K562 (cell line): Measurements from ENCODE around the gene RPS19BP1. TPM values are rescaled to one million over a fixed set of nuclear protein-coding genes. Genes with fewer than 3 reads are reported as not detected.

Experiments
- CREB1 ChIP-seq, 2 experiments: sonication (generic) in 1 of 2; formaldehyde crosslinking in 1 of 2; IDR thresholded peaks; 2 replicates each; pipeline versions ENCODE4 v1.6.1 to v1.8.0; 2012 to 2022; ENCODE audit warnings: inconsistent platforms in 1 of 2, mild to moderate bottlenecking in 1 of 2, missing genetic modification reagents in 1 of 2, moderate library complexity in 1 of 2
- E2F4 ChIP-seq: sonication (generic); formaldehyde crosslinking; IDR thresholded peaks from 2 replicates; pipeline ENCODE4 v1.8.0; 2022; ENCODE audit warnings: mild to moderate bottlenecking, low read depth, missing genetic modification reagents
- EZH2 ChIP-seq: IDR thresholded peaks from 2 replicates; pipeline ENCODE4 v1.6.1; 2012; ENCODE audit warnings: low read depth, mild to moderate bottlenecking, inconsistent platforms, low read length, borderline replicate concordance
- HNRNPH1 ChIP-seq: fragments of 200-400 bp; formaldehyde crosslinking; optimal IDR thresholded peaks from 2 replicates; pipeline ENCODE3; 2017; ENCODE audit warnings: low read depth, mild to moderate bottlenecking, low read length, moderate library complexity
- ILF3 ChIP-seq: fragments of 450-650 bp; IDR thresholded peaks from 2 replicates; pipeline ENCODE4 v1.6.1; 2018; ENCODE audit warnings: antibody characterized with exemption, mild to moderate bottlenecking, moderate library complexity, borderline replicate concordance
- RERE ChIP-seq: sonication (generic); formaldehyde crosslinking; IDR thresholded peaks from 2 replicates; pipeline ENCODE4 v1.8.0; 2023; ENCODE audit warnings: missing genetic modification reagents, mild to moderate bottlenecking, borderline replicate concordance
- SOX6 ChIP-seq: fragments of 450-650 bp; IDR thresholded peaks from 2 replicates; pipeline ENCODE4 v1.6.1; 2014; ENCODE audit warnings: mild to moderate bottlenecking
- ZNF143 ChIP-seq: sonication (generic); formaldehyde crosslinking; IDR thresholded peaks from 2 replicates; pipeline ENCODE4 v1.9.0; 2022; ENCODE audit warnings: mild to moderate bottlenecking, missing genetic modification reagents
- ZNF717 ChIP-seq: fragments of 250-450 bp; sonication (Bioruptor Pico); IDR thresholded peaks from 2 replicates; pipeline ENCODE4 v1.5.0; 2021
- polyA plus RNA-seq, 8 experiments: library from polyadenylated mRNA; depleted of rRNA in 4 of 8; stranded (reverse) in 5 of 8; unstranded in 3 of 8; fragments of >200 nt; fragmentation: Nextera tagmentation in 2 of 8; fragmentation: Illumina TruSeq in 1 of 8; extraction: Ambion mirVana in 2 of 8; extraction: Trizol in 1 of 8; gene quantifications; 2 replicates each; pipeline versions ENCODE4 v1.2.1 to v1.2.3, GENCODE V29; 2011 to 2014; ENCODE audit warnings: inconsistent platforms in 1 of 8, missing spikeins in 1 of 8
- total RNA-seq, 7 experiments: library from RNA; depleted of rRNA in 6 of 7; stranded (reverse); fragments of >200 nt in 6 of 7; fragmentation: Illumina TruSeq in 2 of 7; extraction: Trizol in 2 of 7; gene quantifications; 2 replicates each; pipeline versions ENCODE4 v1.2.1 to v1.2.3, GENCODE V29; 2011 to 2021; ENCODE audit warnings: low replicate concordance in 1 of 7
- TF ChIP-seq, protein P1 (sequence below): sonication (generic); formaldehyde crosslinking; IDR thresholded peaks from 2 replicates; pipeline ENCODE4 v1.8.0; 2022; ENCODE audit warnings: missing genetic modification reagents, mild to moderate bottlenecking, borderline replicate concordance
- TF ChIP-seq, protein P2 (sequence below): sonication (generic); formaldehyde crosslinking; IDR thresholded peaks from 2 replicates; pipeline ENCODE4 v1.8.1; 2023; ENCODE audit warnings: mild to moderate bottlenecking, missing genetic modification reagents
- TF ChIP-seq, protein P3 (sequence below): sonication (generic); formaldehyde crosslinking; IDR thresholded peaks from 2 replicates; pipeline ENCODE4 v1.8.0; 2023; ENCODE audit warnings: mild to moderate bottlenecking, missing genetic modification reagents

Gene RPS19BP1
- total and polyA plus RNA-seq, 9 of the 15 experiments (the other 6 are each of a cell fraction or from before 2014, with no cell fraction given) = 3.0 to 223 (median 84.3) TPM

- TF ChIP-seq, protein P1, sequence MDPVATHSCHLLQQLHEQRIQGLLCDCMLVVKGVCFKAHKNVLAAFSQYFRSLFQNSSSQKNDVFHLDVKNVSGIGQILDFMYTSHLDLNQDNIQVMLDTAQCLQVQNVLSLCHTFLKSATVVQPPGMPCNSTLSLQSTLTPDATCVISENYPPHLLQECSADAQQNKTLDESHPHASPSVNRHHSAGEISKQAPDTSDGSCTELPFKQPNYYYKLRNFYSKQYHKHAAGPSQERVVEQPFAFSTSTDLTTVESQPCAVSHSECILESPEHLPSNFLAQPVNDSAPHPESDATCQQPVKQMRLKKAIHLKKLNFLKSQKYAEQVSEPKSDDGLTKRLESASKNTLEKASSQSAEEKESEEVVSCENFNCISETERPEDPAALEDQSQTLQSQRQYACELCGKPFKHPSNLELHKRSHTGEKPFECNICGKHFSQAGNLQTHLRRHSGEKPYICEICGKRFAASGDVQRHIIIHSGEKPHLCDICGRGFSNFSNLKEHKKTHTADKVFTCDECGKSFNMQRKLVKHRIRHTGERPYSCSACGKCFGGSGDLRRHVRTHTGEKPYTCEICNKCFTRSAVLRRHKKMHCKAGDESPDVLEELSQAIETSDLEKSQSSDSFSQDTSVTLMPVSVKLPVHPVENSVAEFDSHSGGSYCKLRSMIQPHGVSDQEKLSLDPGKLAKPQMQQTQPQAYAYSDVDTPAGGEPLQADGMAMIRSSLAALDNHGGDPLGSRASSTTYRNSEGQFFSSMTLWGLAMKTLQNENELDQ (CRISPR knock-in tag) = no peak
- no peak for TF ChIP-seq ILF3
- TF ChIP-seq ZNF143 = no peak
- TF ChIP-seq, protein P2, sequence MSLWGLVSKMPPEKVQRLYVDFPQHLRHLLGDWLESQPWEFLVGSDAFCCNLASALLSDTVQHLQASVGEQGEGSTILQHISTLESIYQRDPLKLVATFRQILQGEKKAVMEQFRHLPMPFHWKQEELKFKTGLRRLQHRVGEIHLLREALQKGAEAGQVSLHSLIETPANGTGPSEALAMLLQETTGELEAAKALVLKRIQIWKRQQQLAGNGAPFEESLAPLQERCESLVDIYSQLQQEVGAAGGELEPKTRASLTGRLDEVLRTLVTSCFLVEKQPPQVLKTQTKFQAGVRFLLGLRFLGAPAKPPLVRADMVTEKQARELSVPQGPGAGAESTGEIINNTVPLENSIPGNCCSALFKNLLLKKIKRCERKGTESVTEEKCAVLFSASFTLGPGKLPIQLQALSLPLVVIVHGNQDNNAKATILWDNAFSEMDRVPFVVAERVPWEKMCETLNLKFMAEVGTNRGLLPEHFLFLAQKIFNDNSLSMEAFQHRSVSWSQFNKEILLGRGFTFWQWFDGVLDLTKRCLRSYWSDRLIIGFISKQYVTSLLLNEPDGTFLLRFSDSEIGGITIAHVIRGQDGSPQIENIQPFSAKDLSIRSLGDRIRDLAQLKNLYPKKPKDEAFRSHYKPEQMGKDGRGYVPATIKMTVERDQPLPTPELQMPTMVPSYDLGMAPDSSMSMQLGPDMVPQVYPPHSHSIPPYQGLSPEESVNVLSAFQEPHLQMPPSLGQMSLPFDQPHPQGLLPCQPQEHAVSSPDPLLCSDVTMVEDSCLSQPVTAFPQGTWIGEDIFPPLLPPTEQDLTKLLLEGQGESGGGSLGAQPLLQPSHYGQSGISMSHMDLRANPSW (CRISPR knock-in tag) = no peak
- TF ChIP-seq CREB1 (IDR thresholded peaks at IDR 0.05) = no peak
- TF ChIP-seq CREB1 (CRISPR knock-in tag; IDR thresholded peaks at IDR 0.05) = peak; percentile 41; the same call in 1 of the 2 replicates
- TF ChIP-seq ZNF717 (CRISPR knock-in tag) = no peak
- peak; percentile 37; the same call in 1 of the 2 replicates for TF ChIP-seq SOX6
- TF ChIP-seq, protein P3, sequence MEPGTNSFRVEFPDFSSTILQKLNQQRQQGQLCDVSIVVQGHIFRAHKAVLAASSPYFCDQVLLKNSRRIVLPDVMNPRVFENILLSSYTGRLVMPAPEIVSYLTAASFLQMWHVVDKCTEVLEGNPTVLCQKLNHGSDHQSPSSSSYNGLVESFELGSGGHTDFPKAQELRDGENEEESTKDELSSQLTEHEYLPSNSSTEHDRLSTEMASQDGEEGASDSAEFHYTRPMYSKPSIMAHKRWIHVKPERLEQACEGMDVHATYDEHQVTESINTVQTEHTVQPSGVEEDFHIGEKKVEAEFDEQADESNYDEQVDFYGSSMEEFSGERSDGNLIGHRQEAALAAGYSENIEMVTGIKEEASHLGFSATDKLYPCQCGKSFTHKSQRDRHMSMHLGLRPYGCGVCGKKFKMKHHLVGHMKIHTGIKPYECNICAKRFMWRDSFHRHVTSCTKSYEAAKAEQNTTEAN (CRISPR knock-in tag) = peak; percentile 82; the same call in 1 of the 2 replicates
- no peak for TF ChIP-seq EZH2
- no peak for TF ChIP-seq HNRNPH1
- TF ChIP-seq RERE (CRISPR knock-in tag) = no peak
- TF ChIP-seq E2F4 (CRISPR knock-in tag) = no peak
These were observed 3.7 kb downstream of the RPS19BP1 start (continued) for GRCh38 chr22:39528681-39529486.
